Psoas muscle (tissue), 8 donors: ENCODE measurements around the gene SEPTIN2. TPM values are rescaled to one million over a fixed set of nuclear protein-coding genes. Genes with fewer than 3 reads are reported as not detected.
"Not testable (repeated sequence)": the region's sequence is repeated elsewhere in the genome, so short reads cannot be mapped to it uniquely, and the experiment has no call there.

ENCODE experiments used
- ATAC-seq, 4 donors: fragments of 200-7000 bp; cut with Tn5 transposase; one replicate each; pipeline ENCODE4 v1.9.1; 2020; ENCODE audit warnings: moderate library complexity in 3 of 4, mild to moderate bottlenecking in 2 of 4
- DNase-seq, 2 donors: peaks; one replicate each; pipeline ENCODE4 v3.0.0-alpha.2; 2020
- H3K27ac ChIP-seq: fragments of 200-600 bp; one replicate; pipeline ENCODE4 v1.8.0; 2022
- H3K27me3 ChIP-seq, 3 donors: fragments of 200-600 bp in 1 of 3; one replicate each; pipeline versions ENCODE4 v1.6.1 to v1.8.0; 2013 to 2022; ENCODE audit warnings: low read length in 2 of 3, mild to moderate bottlenecking in 2 of 3, moderate library complexity in 1 of 3; ENCODE audit not compliant: insufficient read depth in 3 of 3
- H3K36me3 ChIP-seq, 2 donors: fragments of 200-600 bp in 1 of 2; one replicate each; pipeline versions ENCODE4 v1.6.1 to v1.8.0; 2013 to 2022; ENCODE audit warnings: low read depth in 1 of 2, mild to moderate bottlenecking in 1 of 2, moderate library complexity in 1 of 2; ENCODE audit not compliant: insufficient read depth in 1 of 2
- H3K4me1 ChIP-seq: fragments of 200-600 bp; one replicate; pipeline ENCODE4 v1.8.0; 2022
- H3K4me3 ChIP-seq: fragments of 200-600 bp; one replicate; pipeline ENCODE4 v1.8.0; 2022; ENCODE audit warnings: mild to moderate bottlenecking
- H3K9me3 ChIP-seq: fragments of 200-600 bp; one replicate; pipeline ENCODE4 v1.8.0; 2022
- CTCF ChIP-seq: fragments of 200-600 bp; IDR thresholded peaks from one replicate; pipeline ENCODE4 v1.8.0; 2022; ENCODE audit warnings: antibody characterized with exemption
- WGBS, 3 donors: extraction: QIAGEN DNeasy Blood & Tissue Kit; methylation state at CpG; one replicate each; pipeline versions ENCODE4 v1.1.6 to v1.1.7; 2013; 5-methylcytosine and 5-hydroxymethylcytosine counted together
- intact Hi-C, 2 donors: fragments of 100-400 bp; cut with DNase I; formaldehyde crosslinking; loops; one replicate each; pipeline versions ENCODE4 v1.11.0 to v1.14.2; 2022
- polyA plus RNA-seq, 3 donors: library from polyadenylated mRNA; stranded (reverse); fragments of 200-250 nt; gene quantifications; one replicate each; pipeline ENCODE4 v1.2.3, GENCODE V29; 2013
- total RNA-seq, 4 donors: library from RNA; stranded (reverse); fragmentation: NEBNext Ultra II Directional in 2 of 4; extraction: Animal tissue kit (Norgen Biotek cat#: 25700) in 2 of 4; gene quantifications; one replicate each; pipeline versions ENCODE4 v1.2.1 to v1.2.4, GENCODE V29; 2021 to 2023
- donor health status: healthy with polysubstance abuse.
- donor health status: DM: no; HTN: no; CAD: no; lungs with moderate emphysema.
- donor health status: Bipolar disorder and iron deficiency.
- donor health status: healthy.
- donor health status: DM: yes; HTN: yes; CAD: no.
- donor health status: DM: no; HTN: no; CAD: no.
- donor health status: DM: no; HTN: no; CAD: no.
- donor health status: DM: yes; HTN: yes; CAD: no.

SEPTIN2 gene
- total and polyA plus RNA-seq, 7 donors, result 68.8 to 161 (median 122) TPM

GRCh38 chr2:241289053-241289452 lies 26.7 kb upstream of the SEPTIN2 start:
- Histone ChIP-seq H3K36me3 (no peaks in the 10 kb centered on the region), H3K27me3 (no peaks in the 10 kb centered on the region), H3K27ac (no peak overlapping the region), H3K4me1 (peaks cover 22% of the 10 kb centered on the region), H3K9me3 (no peaks in the 10 kb centered on the region), H3K4me3 (no peak overlapping the region)
- intact Hi-C loops, result no loop called here
- DNase-seq (no peak), ATAC-seq (peak in 3 of 4 donors; percentile 53 to 63 (median 60))
- WGBS, 3 donors, result 70 to 72% (median 71%) methylated on average over 4 of the region's 4 CpGs
- no peak for TF ChIP-seq CTCF

- no peak for TF ChIP-seq CTCF
- 62 to 71% (median 63%) methylated on average over 3 of the region's 3 CpGs for WGBS, 3 donors
- no peak for DNase-seq
- Histone ChIP-seq H3K9me3 (no peaks in the 10 kb centered on the region), H3K27me3 (no peaks in the 10 kb centered on the region), H3K36me3 (no peaks in the 10 kb centered on the region), H3K4me1 (peaks cover 26% of the 10 kb centered on the region), H3K4me3 (no peak overlapping the region), H3K27ac (no peak overlapping the region)
- ATAC-seq, result peak in 2 of 4 donors; percentile 25 to 54
- intact Hi-C loops, result no loop called here
Observed at GRCh38 chr2:241289597-241289996, 26.1 kb upstream of the SEPTIN2 start.

- Histone ChIP-seq H3K27ac (no peak overlapping the region), H3K36me3 (no peaks in the 10 kb centered on the region), H3K9me3 (no peaks in the 10 kb centered on the region), H3K4me3 (no peak overlapping the region), H3K4me1 (peaks cover 32% of the 10 kb centered on the region), H3K27me3 (no peaks in the 10 kb centered on the region)
- ATAC-seq, result no peak
- intact Hi-C loops, result no loop called here
- TF ChIP-seq CTCF, result no peak
- WGBS, 3 donors, result 83 to 87% (median 84%) methylated on average over 6 of the region's 6 CpGs
- no peak for DNase-seq
Observed at GRCh38 chr2:241291153-241291552, 24.6 kb upstream of the SEPTIN2 start.

- Histone ChIP-seq H3K9me3 (no peaks in the 10 kb centered on the region), H3K27me3 (no peaks in the 10 kb centered on the region), H3K36me3 (no peaks in the 10 kb centered on the region), H3K4me1 (peaks cover 40% of the 10 kb centered on the region), H3K4me3 (no peak overlapping the region), H3K27ac (no peak overlapping the region)
- intact Hi-C loops, result no loop called here
- no peak for ATAC-seq
- no peak for TF ChIP-seq CTCF
- 70 to 75% (median 75%) methylated on average over 6 of the region's 6 CpGs for WGBS, 3 donors
- DNase-seq, result no peak
Observed at GRCh38 chr2:241291977-241292376, 23.7 kb upstream of the SEPTIN2 start.

GRCh38 chr2:241293378-241293797 lies 22.3 kb upstream of the SEPTIN2 start:
- DNase-seq, H3K4me3 ChIP-seq, intact Hi-C loops, H3K27me3 ChIP-seq, H3K27ac ChIP-seq, H3K9me3 ChIP-seq, H3K36me3 ChIP-seq: not testable (repeated sequence)
- peaks cover 47% of the 10 kb centered on the region for H3K4me1 ChIP-seq
- 87 to 91% (median 88%) methylated on average over 7 of the region's 7 CpGs for WGBS, 3 donors
- ATAC-seq, result peak in 3 of 4 donors; percentile 26 to 57 (median 26)
